T follicular helper cell (primary cell): ENCODE results near the gene TNFAIP3.
"Not testable (repeated sequence)": the region's sequence is repeated elsewhere in the genome, so short reads cannot be mapped to it uniquely, and the experiment has no call there.

ENCODE experiments used
- DNase-seq: peaks from one replicate; pipeline ENCODE4 v3.0.0-alpha.2; 2020; ENCODE audit warnings: low read depth

The TNFAIP3 gene

GRCh38 chr6:137844773-137845172 lies 22.3 kb upstream of the TNFAIP3 start:
- DNase-seq: not testable (repeated sequence)

GRCh38 chr6:137845460-137845859 lies 21.6 kb upstream of the TNFAIP3 start:
- no peak for DNase-seq

- no peak for DNase-seq
Measured at GRCh38 chr6:137846274-137846673, 20.8 kb upstream of the TNFAIP3 start.

- DNase-seq: no peak
Measured at GRCh38 chr6:137846772-137847313, 20.2 kb upstream of the TNFAIP3 start.

GRCh38 chr6:137847748-137848147 lies 19.3 kb upstream of the TNFAIP3 start:
- DNase-seq: no peak

GRCh38 chr6:137848672-137849071 lies 18.4 kb upstream of the TNFAIP3 start:
- DNase-seq: no peak

GRCh38 chr6:137849181-137849980 lies 17.7 kb upstream of the TNFAIP3 start:
- no peak for DNase-seq

GRCh38 chr6:137849981-137850714 lies 16.9 kb upstream of the TNFAIP3 start:
- no peak for DNase-seq

GRCh38 chr6:137850816-137851602 lies 16.1 kb upstream of the TNFAIP3 start:
- DNase-seq: no peak

GRCh38 chr6:137851669-137852068 lies 15.4 kb upstream of the TNFAIP3 start:
- no peak for DNase-seq

- no peak for DNase-seq
Measured at GRCh38 chr6:137852346-137852745, 14.7 kb upstream of the TNFAIP3 start.

- DNase-seq: no peak
Measured at GRCh38 chr6:137852811-137853210, 14.2 kb upstream of the TNFAIP3 start.

- DNase-seq: no peak
Measured at GRCh38 chr6:137853569-137854213, 13.4 kb upstream of the TNFAIP3 start.

GRCh38 chr6:137856138-137856898 lies 10.7 kb upstream of the TNFAIP3 start:
- no peak for DNase-seq

GRCh38 chr6:137859025-137859424 lies 8.0 kb upstream of the TNFAIP3 start:
- DNase-seq: no peak

- DNase-seq: no peak
Measured at GRCh38 chr6:137860394-137861005, 6.6 kb upstream of the TNFAIP3 start.

GRCh38 chr6:137861550-137862337 lies 5.3 kb upstream of the TNFAIP3 start:
- DNase-seq: no peak

- no peak for DNase-seq
Measured at GRCh38 chr6:137862419-137863090, 4.5 kb upstream of the TNFAIP3 start.
